ENCODE data around the gene SSTR5.

The SSTR5 gene

GRCh38 chr16:1105888-1106620 is 33.5 kb downstream of the SSTR5 start:
- peak; percentile 29 for TF ChIP-seq CTCF (IDR thresholded peaks at IDR 0.05; ENCODE audit: extremely low read depth, missing control alignments)
- peak; percentile 80 for DNase-seq (ENCODE audit: low spot score)

GRCh38 chr16:1106659-1107058 is 34.1 kb downstream of the SSTR5 start:
- DNase-seq (ENCODE audit: low spot score) = no peak
- no peak for TF ChIP-seq CTCF (IDR thresholded peaks at IDR 0.05; ENCODE audit: extremely low read depth, missing control alignments)

- no peak for DNase-seq (ENCODE audit: low spot score)
- no peak for TF ChIP-seq CTCF (IDR thresholded peaks at IDR 0.05; ENCODE audit: extremely low read depth, missing control alignments)
These were observed 34.6 kb downstream of the SSTR5 start for GRCh38 chr16:1107141-1107540.

DNA sequence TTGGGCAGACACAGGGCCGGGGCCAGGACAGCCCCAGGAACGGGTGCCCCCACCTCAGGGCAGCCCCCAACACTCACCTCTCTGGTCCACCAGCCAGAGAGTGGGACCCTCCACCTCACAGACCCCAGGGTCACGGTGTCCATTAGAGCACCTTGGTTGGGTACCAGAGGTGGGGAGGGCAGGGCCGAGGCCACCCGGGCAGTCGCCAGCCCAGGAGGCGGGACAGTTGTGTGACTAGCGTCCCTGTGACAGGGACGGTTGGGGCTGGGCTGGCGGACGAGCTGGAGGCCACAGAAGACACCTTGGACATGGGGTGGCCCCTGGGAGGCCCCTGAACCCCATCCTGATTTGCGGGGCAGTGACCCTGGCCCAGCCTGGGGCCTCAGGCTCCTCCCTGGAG is 35.2 kb downstream of the SSTR5 start:
- no peak for TF ChIP-seq CTCF (IDR thresholded peaks at IDR 0.05; ENCODE audit: extremely low read depth, missing control alignments)
- DNase-seq (ENCODE audit: low spot score) = no peak

- DNase-seq (ENCODE audit: low spot score) = no peak
These were observed 36.0 kb downstream of the SSTR5 start for GRCh38 chr16:1108299-1109252.

GRCh38 chr16:1109648-1110047 is 37.1 kb downstream of the SSTR5 start:
- TF ChIP-seq CTCF (IDR thresholded peaks at IDR 0.05; ENCODE audit: extremely low read depth, missing control alignments) = no peak
- no peak for DNase-seq (ENCODE audit: low spot score)

More at GRCh38 chr16:1108299-1109252, 36.0 kb downstream of the SSTR5 start:
- no peak for TF ChIP-seq CTCF (IDR thresholded peaks at IDR 0.05; ENCODE audit: extremely low read depth, missing control alignments)
